Mucosa of descending colon (tissue), 3 donors: ENCODE data around the gene PRRG1. TPM values are rescaled to one million over a fixed set of nuclear protein-coding genes. Genes with fewer than 3 reads are reported as not detected.

Experiments used
- ATAC-seq: fragments of 200-7000 bp; cut with Tn5 transposase; one replicate; pipeline ENCODE4 v1.9.1; 2020; ENCODE audit warnings: mild to moderate bottlenecking, moderate library complexity
- DNase-seq, 3 donors: peaks; one replicate each; pipeline ENCODE4 v3.0.0-alpha.2; 2020
- H3K36me3 ChIP-seq: fragments of 200-600 bp; one replicate; pipeline ENCODE4 v1.8.0; 2021; ENCODE audit warnings: low read depth, mild to moderate bottlenecking
- H3K4me1 ChIP-seq: fragments of 200-600 bp; one replicate; pipeline ENCODE4 v1.8.0; 2021; ENCODE audit warnings: low read depth, mild to moderate bottlenecking
- H3K4me3 ChIP-seq: fragments of 200-600 bp; one replicate; pipeline ENCODE4 v1.8.0; 2021; ENCODE audit warnings: mild to moderate bottlenecking
- H3K9me3 ChIP-seq: fragments of 200-600 bp; one replicate; pipeline ENCODE4 v1.8.0; 2021; ENCODE audit warnings: mild to moderate bottlenecking
- CTCF ChIP-seq: fragments of 200-600 bp; IDR thresholded peaks from one replicate; pipeline ENCODE4 v1.8.0; 2022; ENCODE audit warnings: antibody characterized with exemption, mild to moderate bottlenecking
- intact Hi-C, 2 donors: fragments of 100-400 bp; cut with DNase I in 1 of 2; cut with micrococcal nuclease in 1 of 2; formaldehyde crosslinking; loops; one replicate each; pipeline versions ENCODE4 v1.11.0 to v1.11.1; 2022; cut with DNase I, micrococcal nuclease
- total RNA-seq, 3 donors: library from RNA; stranded (reverse); fragmentation: NEBNext Ultra II Directional in 2 of 3; extraction: Animal tissue kit (Norgen Biotek cat#: 25700) in 2 of 3; gene quantifications; one replicate each; pipeline versions ENCODE4 v1.2.1 to v1.2.4, GENCODE V29; 2021 to 2023
- donor health status: DM: no; HTN: no; CAD: no; lungs with moderate emphysema.
- donor health status: DM: no; HTN: no; CAD: no.
- donor health status: DM: no; HTN: yes; CAD: no.

PRRG1 gene
- total RNA-seq, 3 donors from 2014 or later, result 11.1 to 12.0 (median 11.6) TPM

GRCh38 chrX:37378830-37379229 lies 29.7 kb downstream of the PRRG1 start:
- Histone ChIP-seq H3K4me3 (no peak overlapping the region), H3K9me3 (no peaks in the 10 kb centered on the region), H3K36me3 (no peaks in the 10 kb centered on the region), H3K4me1 (peaks cover 5% of the 10 kb centered on the region)
- intact Hi-C loops, result no loop called here
- DNase-seq (no peak), ATAC-seq (peak; percentile 31)
- TF ChIP-seq CTCF, result no peak

GRCh38 chrX:37380256-37380655 lies 31.1 kb downstream of the PRRG1 start:
- H3K4me1 ChIP-seq, result peaks cover 5% of the 10 kb centered on the region
- no peak for ATAC-seq
- intact Hi-C loops, result no loop called here

GRCh38 chrX:37380924-37381323 lies 31.8 kb downstream of the PRRG1 start:
- intact Hi-C loops, result no loop called here
- no peaks in the 10 kb centered on the region for H3K36me3 ChIP-seq
- TF ChIP-seq CTCF, result no peak
- DNase-seq (peak in 1 of 3 donors; percentile 54), ATAC-seq (peak; percentile 98)
- H3K4me1 ChIP-seq, result peaks cover 5% of the 10 kb centered on the region
- no peak overlapping the region for H3K4me3 ChIP-seq
- H3K9me3 ChIP-seq, result no peaks in the 10 kb centered on the region

More at GRCh38 chrX:37380256-37380655, 31.1 kb downstream of the PRRG1 start:
- DNase-seq, result no peak
- Histone ChIP-seq H3K36me3 (no peaks in the 10 kb centered on the region), H3K9me3 (no peaks in the 10 kb centered on the region), H3K4me3 (no peak overlapping the region)
- TF ChIP-seq CTCF, result no peak

- Histone ChIP-seq H3K4me1 (peaks cover 4% of the 10 kb centered on the region), H3K36me3 (no peaks in the 10 kb centered on the region), H3K9me3 (no peaks in the 10 kb centered on the region), H3K4me3 (no peak overlapping the region)
- no peak for TF ChIP-seq CTCF
- intact Hi-C loops, result no loop called here
- DNase-seq, result no peak
- no peak for ATAC-seq
Observed at GRCh38 chrX:37383313-37383712, 34.1 kb downstream of the PRRG1 start.

GRCh38 chrX:37388413-37388812 lies 39.2 kb downstream of the PRRG1 start:
- intact Hi-C loops, result no loop called here

More at GRCh38 chrX:37388413-37388812, 39.2 kb downstream of the PRRG1 start:
- Histone ChIP-seq H3K4me1 (no peaks in the 10 kb centered on the region), H3K4me3 (no peak overlapping the region), H3K9me3 (no peaks in the 10 kb centered on the region), H3K36me3 (no peaks in the 10 kb centered on the region)
- ATAC-seq, result no peak
- no peak for DNase-seq
- no peak for TF ChIP-seq CTCF
